Nasal cavity respiratory epithelium epithelial cell of viscerocranial mucosa (primary cell): Measurements from ENCODE around the gene DISP2. TPM values are rescaled to one million over a fixed set of nuclear protein-coding genes. Genes with fewer than 3 reads are reported as not detected.

Source experiments
- total RNA-seq: library from RNA; depleted of rRNA; stranded (reverse); fragments of >200 nt; gene quantifications from 2 replicates; pipeline ENCODE4 v1.2.3, GENCODE V29; 2014

The DISP2 gene, protein sequence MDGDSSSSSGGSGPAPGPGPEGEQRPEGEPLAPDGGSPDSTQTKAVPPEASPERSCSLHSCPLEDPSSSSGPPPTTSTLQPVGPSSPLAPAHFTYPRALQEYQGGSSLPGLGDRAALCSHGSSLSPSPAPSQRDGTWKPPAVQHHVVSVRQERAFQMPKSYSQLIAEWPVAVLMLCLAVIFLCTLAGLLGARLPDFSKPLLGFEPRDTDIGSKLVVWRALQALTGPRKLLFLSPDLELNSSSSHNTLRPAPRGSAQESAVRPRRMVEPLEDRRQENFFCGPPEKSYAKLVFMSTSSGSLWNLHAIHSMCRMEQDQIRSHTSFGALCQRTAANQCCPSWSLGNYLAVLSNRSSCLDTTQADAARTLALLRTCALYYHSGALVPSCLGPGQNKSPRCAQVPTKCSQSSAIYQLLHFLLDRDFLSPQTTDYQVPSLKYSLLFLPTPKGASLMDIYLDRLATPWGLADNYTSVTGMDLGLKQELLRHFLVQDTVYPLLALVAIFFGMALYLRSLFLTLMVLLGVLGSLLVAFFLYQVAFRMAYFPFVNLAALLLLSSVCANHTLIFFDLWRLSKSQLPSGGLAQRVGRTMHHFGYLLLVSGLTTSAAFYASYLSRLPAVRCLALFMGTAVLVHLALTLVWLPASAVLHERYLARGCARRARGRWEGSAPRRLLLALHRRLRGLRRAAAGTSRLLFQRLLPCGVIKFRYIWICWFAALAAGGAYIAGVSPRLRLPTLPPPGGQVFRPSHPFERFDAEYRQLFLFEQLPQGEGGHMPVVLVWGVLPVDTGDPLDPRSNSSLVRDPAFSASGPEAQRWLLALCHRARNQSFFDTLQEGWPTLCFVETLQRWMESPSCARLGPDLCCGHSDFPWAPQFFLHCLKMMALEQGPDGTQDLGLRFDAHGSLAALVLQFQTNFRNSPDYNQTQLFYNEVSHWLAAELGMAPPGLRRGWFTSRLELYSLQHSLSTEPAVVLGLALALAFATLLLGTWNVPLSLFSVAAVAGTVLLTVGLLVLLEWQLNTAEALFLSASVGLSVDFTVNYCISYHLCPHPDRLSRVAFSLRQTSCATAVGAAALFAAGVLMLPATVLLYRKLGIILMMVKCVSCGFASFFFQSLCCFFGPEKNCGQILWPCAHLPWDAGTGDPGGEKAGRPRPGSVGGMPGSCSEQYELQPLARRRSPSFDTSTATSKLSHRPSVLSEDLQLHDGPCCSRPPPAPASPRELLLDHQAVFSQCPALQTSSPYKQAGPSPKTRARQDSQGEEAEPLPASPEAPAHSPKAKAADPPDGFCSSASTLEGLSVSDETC (N-terminal part only)
- total RNA-seq: under 0.01 and 0.21 TPM in 2 replicates

DNA sequence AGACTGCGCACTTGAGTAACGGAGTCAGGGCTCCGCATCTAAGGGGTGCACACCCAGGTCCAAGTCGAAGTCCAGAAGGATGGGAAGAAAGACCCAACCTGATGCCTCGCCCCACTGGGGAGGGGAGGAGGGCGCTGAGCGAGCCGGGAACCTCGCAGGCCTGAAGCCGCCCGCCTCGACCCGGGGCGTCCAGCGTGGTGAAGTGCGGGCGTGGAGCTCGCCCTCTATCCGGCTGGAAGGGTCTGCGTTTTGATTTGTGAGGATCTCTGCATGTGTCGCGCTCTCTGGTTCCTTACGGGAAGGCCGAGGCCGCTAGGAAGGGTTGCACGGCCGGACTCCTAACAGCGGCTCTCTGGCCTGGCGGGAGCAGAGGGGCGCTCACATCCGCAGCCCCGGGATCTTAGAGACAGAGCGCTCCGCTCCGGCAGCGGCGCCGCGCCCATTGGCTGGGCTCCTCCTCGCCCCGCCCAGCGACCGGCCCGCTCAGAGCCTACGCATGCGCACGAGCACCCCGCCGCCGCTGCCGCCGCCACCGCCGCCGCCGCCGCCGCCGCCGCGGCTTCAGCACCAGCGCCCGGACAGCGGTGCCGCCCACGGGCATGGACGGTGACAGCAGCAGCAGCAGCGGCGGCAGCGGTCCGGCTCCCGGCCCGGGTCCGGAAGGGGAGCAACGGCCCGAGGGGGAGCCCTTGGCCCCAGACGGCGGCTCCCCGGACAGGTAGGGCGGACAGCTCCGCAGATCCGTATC lies at the start of gene DISP2:
TSS of gene DISP2 (plus strand) at position 497 of the 748 bp plus-strand sequence. CDS start at position 600, 103 bp downstream.

DNA sequence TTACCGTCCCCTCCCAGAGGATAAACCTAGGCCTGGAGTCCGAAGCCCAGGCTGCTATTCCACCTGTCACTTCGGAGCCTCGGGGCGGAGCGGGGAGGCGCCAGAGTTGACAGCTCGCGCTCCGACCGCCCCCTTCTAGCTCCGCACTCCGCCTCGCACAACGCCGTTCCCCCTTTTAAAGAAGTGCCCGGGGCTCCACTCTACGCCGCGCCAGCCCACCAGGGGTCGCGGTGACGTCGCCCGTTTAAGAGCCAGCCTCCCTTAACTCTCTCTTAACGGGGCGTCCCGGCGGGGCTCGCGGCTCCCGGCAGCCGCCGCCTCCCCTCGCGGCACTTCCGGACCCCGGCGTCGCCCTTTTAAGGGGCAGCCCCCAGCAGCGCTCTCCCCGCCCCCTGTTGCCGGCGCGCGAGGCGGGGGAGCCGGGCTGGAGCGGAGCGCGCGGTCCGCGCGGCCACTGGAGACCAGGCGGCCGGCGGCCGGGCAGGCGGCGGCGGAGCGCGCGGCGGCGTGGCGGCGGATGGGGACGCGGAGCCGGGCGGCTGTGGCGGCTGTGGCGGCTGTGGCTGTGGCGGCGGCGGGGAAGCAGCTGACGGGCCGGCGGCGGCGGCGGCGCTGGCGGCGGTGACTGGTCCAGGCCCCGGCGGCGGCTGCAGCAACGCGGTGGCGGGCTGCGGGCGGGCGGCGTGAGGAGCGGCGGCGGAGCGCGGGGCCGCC lies 34.6 kb upstream of the DISP2 start, which contains the start of gene INAFM2:
TSS of gene INAFM2 (plus strand) at position 454 of the 714 bp plus-strand sequence. CDS start 364 bp downstream, outside the sequence.

DNA sequence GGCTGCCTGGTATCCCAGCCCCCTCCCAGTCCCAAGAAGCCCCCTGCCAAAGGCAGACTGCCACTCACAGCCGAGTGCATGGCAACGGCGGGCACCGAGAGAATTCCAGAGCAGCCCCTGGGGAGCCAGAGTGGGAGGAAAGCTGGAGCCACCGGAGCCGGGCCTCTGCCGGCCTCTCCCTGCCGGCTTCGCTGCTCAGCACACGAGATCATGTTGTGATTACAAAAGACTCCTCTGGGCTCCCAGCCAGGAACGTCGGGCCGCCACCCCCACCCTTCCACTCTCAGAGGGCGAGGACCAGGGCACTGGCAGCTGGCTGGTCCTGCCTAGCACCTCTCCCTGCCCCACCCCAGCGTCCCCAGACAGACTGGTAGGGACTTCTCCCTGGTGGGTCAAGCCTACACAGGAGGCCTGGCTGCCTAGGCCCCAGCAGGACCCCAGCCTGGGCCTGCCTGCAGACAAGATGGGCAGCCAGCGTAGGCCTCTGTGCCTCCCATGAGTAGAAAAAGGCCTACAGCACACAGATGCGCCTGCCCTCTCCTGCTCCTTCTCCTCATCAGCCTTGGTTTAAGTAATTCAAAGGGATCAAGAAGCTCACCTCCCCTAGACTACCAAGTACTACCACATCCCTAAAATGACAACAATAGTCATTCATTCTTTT lies 17.1 kb upstream of the DISP2 start, which contains the start of gene CCDC9B:
TSS of gene CCDC9B (minus strand) at position 200 of the 661 bp plus-strand sequence. CDS start at position 80, 120 bp downstream.

DNA sequence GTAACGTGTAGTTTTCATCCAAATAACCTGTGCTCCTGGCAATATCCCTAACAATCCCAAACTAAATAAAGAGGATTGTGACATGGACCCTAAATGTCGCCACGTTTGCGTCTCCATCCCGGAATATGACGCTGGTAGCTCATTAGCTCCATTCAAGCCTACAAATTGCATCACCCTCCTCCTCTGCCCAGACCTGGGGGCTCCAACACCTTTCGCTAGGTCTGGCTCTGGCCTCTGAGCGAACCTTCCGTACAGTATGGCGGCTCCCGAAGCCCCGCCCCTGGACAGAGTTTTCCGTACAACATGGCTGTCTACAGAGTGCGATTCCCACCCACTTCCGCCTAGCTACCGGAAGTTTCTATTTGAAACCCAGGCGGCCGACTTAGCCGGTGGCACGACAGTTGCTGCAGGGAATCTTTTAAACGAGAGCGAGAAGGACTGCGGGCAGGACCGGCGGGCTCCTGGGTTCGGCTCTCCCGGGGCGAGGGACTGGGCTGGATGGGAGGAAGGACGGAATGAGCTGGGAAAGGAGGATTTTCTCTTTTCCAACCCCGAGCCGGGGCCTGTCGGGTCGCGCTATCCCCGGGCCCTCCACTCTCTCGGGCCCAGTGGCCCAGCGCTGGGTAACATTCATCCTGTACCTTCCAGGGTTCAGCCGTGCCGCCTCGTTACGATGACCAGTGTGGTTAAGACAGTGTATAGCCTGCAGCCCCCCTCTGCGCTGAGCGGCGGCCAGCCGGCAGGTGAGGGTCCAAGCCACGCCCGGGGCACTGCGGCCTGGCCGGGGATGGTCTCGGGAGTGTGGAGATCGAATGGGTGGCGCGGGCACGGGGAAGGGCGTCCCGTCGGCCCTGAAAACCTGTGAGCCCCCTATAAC lies 24.8 kb downstream of the DISP2 start, which contains the start of gene KNSTRN:
TSS of gene KNSTRN (plus strand) at position 142 of the 877 bp plus-strand sequence. CDS start at position 257, 115 bp downstream.

DNA sequence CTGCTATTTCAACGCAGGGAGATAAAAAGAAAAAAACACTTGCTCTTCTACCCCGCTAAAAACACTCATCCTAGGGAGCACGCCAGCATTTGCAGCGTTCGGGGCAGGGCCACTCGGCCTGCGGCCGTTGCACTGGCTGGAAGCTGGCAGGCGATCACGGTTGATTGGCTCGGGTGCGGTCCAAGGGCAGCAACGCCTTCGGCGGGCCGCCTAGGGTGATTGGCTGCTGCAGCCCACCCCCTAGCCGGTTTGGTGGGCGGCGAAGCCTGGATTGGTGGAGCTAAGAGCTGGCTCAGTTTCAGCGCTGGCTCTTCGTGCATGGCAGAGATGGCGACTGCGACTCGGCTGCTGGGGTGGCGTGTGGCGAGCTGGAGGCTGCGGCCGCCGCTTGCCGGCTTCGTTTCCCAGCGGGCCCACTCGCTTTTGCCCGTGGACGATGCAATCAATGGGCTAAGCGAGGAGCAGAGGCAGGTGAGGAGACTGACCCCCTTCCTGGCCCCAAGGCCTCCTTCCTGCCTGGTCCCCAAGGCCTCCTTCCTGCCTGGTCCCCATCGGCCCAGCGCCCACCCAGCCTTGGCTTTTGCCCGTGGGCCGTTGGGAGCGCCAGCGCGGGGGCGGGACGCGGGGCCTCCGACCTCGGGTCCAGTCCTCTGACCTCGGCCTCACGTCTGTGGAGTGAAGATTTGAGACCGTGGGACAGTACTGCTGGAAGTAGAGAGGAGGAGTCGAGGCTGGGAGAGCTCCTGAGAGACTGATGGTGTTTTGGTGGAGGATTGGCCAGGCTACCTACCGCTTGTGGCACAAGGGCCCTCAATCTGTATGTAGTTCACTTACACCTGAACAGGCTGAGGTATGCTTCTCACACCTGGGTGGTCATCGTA lies 47.7 kb downstream of the DISP2 start, which contains the start of gene IVD:
TSS of gene IVD (plus strand) at position 295 of the 881 bp plus-strand sequence. CDS start at position 328, 33 bp downstream.

Other genes starting within 250 kb of the DISP2 start
- gene BMF, start 249.3 kb upstream of the DISP2 start, total RNA-seq: 0.34 and 1.00 TPM in 2 replicates
- 0.64 and 0.68 TPM in 2 replicates for gene BUB1B, start 197.2 kb upstream of the DISP2 start, total RNA-seq
- 10.6 and 20.3 TPM in 2 replicates for gene PAK6, start 119.2 kb upstream of the DISP2 start, total RNA-seq
- gene ANKRD63, start 75.2 kb upstream of the DISP2 start, total RNA-seq: not detected in 2 replicates
- 0.14 TPM in 1 of 2 replicates, not detected in the other for gene PLCB2, start 50.3 kb upstream of the DISP2 start, total RNA-seq
- 11.6 and 12.7 TPM in 2 replicates for gene INAFM2, start 34.5 kb upstream of the DISP2 start, total RNA-seq
- 9.9 and 29.4 TPM in 2 replicates for gene CCDC9B, start 17.3 kb upstream of the DISP2 start, total RNA-seq
- gene PHGR1, start 7.2 kb upstream of the DISP2 start, total RNA-seq: not detected in 2 replicates
- 30.6 and 35.9 TPM in 2 replicates for gene KNSTRN, start 24.5 kb downstream of the DISP2 start, total RNA-seq
- 21.5 and 21.9 TPM in 2 replicates for gene IVD, start 47.6 kb downstream of the DISP2 start, total RNA-seq
- 5.5 and 10.0 TPM in 2 replicates for gene BAHD1, start 82.7 kb downstream of the DISP2 start, total RNA-seq
- gene CHST14, start 112.8 kb downstream of the DISP2 start, total RNA-seq: 1.4 and 4.3 TPM in 2 replicates
- 11.3 and 11.6 TPM in 2 replicates for gene CCDC32, start 206.8 kb downstream of the DISP2 start, total RNA-seq
- gene RPUSD2, start 211.1 kb downstream of the DISP2 start, total RNA-seq: 15.4 and 16.0 TPM in 2 replicates
- gene KNL1, start 236.0 kb downstream of the DISP2 start, total RNA-seq: 0.36 and 0.68 TPM in 2 replicates